Measurements from ENCODE around the gene CTBP2. TPM values are rescaled to one million over a fixed set of nuclear protein-coding genes. Genes with fewer than 3 reads are reported as not detected.

Gene CTBP2
- 77.8 and 81.7 TPM in 2 replicates for total RNA-seq (2021)
- Bru-seq, nascent RNA, result percentile 87 among the genes with signal in this experiment
- BruChase-seq, experiment 1, labeled RNA remaining after a 2-hour chase, result percentile 87 among the genes with signal in this experiment
- BruChase-seq, experiment 2, labeled RNA remaining after a 6-hour chase, result percentile 86 among the genes with signal in this experiment
- long read RNA-seq, full-length matches to known transcripts, result 28 of 88 reads
- long read RNA-seq, partial matches to known transcripts, result 12 of 88 reads
- long read RNA-seq, other reads (novel, unspliced or antisense), result 48 of 88 reads

GRCh38 chr10:125159932-125160855 is at the start of gene CTBP2:
Gene CTBP2, minus strand, starts transcription at chr10:125160563.
- peak; percentile 84 for DNase-seq (ENCODE audit: low spot score)

GRCh38 chr10:125209591-125210355 is 49.4 kb upstream of the CTBP2 start:
- intact Hi-C loops (cut with micrococcal nuclease; ENCODE audit: unreplicated experiment), result no loop called here
- DNase-seq (ENCODE audit: low spot score), result no peak
- Histone ChIP-seq H3K4me3 (ENCODE audit: low read depth, low read length, poor library complexity, severe bottlenecking) (peak overlapping the region; percentile 26), H3K9me3 (ENCODE audit: low read depth, low read length, poor library complexity, severe bottlenecking) (no peaks in the 10 kb centered on the region), H3K27ac (ENCODE audit: low read depth, low read length, poor library complexity, severe bottlenecking) (no peak overlapping the region), H3K36me3 (ENCODE audit: insufficient read depth, low read length, poor library complexity, severe bottlenecking) (no peaks in the 10 kb centered on the region), H3K4me1 (ENCODE audit: insufficient read depth, low read length, poor library complexity, severe bottlenecking) (peaks cover 5% of the 10 kb centered on the region), H3K27me3 (replicated peaks; ENCODE audit: insufficient read depth, low read depth, low read length, poor library complexity) (no peaks in the 10 kb centered on the region)
- BruUV-seq (replicated peaks), result no TSS peak
- CTCF ChIA-PET, result no interaction called here
- POLR2A ChIA-PET (ENCODE audit: low non-redundant PET), result no interaction called here
- TF ChIP-seq CTCF (conservative IDR thresholded peaks at IDR 0.05; ENCODE audit: low read depth, low read length) (no peak), EZH2 (IDR thresholded peaks at IDR 0.05; ENCODE audit: borderline replicate concordance, low read depth, low read length, poor library complexity, severe bottlenecking) (no peak)

More at GRCh38 chr10:125159932-125160855, at the start of gene CTBP2:
- Histone ChIP-seq H3K36me3 (ENCODE audit: insufficient read depth, low read length, poor library complexity, severe bottlenecking) (no peaks in the 10 kb centered on the region), H3K27ac (ENCODE audit: low read depth, low read length, poor library complexity, severe bottlenecking) (peak within 1 kb of the TSS; percentile 87), H3K9me3 (ENCODE audit: low read depth, low read length, poor library complexity, severe bottlenecking) (no peaks in the 10 kb centered on the region), H3K4me3 (ENCODE audit: low read depth, low read length, poor library complexity, severe bottlenecking) (peak within 1 kb of the TSS; percentile 91), H3K27me3 (replicated peaks; ENCODE audit: insufficient read depth, low read depth, low read length, poor library complexity) (no peaks in the 10 kb centered on the region), H3K4me1 (ENCODE audit: insufficient read depth, low read length, poor library complexity, severe bottlenecking) (peaks cover 39% of the 10 kb centered on the region)
- ChIA-PET CTCF (interaction anchor here (0.6 kb wide), 1 partner anchor 326 kb away, joined by 3 read pairs; no protein-coding TSS in a partner anchor), POLR2A (ENCODE audit: low non-redundant PET) (interaction anchor here (0.6 kb wide), 1 partner anchor 19 kb away, joined by 9 read pairs; no protein-coding TSS in a partner anchor)
- no TSS peak for BruUV-seq (replicated peaks)
- TF ChIP-seq EZH2 (IDR thresholded peaks at IDR 0.05; ENCODE audit: borderline replicate concordance, low read depth, low read length, poor library complexity, severe bottlenecking) (no peak), CTCF (conservative IDR thresholded peaks at IDR 0.05; ENCODE audit: low read depth, low read length) (no peak)
- intact Hi-C loops (cut with micrococcal nuclease; ENCODE audit: unreplicated experiment), result loop anchor here (2.0 to 10.0 kb wide), 2 partner anchors 105 to 469 kb away; no protein-coding TSS in a partner anchor
